ENCODE data around the gene RBM19.

Gene RBM19

DNA sequence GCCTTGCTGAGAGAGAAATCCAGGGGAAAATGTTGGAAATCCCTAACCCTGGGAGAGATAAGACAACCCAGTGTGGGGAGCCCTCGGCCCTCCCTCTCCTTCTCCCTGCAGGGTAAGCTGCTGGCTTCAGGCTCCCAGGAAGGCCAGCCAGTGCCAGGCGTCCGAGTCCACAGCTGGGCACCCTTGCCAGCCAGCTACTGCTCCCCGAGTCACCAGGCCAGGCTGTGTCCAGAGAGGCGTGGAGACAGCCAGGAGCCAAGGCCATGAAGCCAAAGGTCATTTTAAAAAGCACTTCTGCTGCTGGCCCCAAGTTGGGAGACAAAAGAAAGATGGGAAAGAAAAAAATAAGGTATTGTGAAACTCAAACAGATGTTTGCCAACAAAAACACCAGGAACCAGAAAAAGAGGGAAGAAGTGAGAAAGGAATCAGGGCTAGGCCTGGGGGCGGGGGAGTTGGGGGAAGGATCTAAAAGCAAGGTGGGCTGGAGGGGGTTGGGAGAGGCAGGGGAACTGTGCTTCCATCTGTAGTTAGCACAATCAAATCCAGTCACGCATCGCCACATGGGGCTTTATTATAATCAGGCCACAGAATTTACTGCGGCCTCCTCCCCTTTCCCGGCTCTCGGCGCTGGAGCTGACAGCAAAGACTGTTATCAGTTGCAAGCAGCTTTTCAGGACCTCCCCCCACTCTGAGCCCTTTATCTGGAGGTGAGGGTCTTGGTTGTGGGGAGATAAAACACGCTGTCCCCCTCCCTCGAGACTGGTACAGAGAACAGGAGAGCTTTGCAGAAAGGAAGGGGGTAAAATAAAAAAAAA, 33.5 kb downstream of the RBM19 start:
- DNase-seq (ENCODE audit: low read depth) = no peak
- TF ChIP-seq, protein P1, sequence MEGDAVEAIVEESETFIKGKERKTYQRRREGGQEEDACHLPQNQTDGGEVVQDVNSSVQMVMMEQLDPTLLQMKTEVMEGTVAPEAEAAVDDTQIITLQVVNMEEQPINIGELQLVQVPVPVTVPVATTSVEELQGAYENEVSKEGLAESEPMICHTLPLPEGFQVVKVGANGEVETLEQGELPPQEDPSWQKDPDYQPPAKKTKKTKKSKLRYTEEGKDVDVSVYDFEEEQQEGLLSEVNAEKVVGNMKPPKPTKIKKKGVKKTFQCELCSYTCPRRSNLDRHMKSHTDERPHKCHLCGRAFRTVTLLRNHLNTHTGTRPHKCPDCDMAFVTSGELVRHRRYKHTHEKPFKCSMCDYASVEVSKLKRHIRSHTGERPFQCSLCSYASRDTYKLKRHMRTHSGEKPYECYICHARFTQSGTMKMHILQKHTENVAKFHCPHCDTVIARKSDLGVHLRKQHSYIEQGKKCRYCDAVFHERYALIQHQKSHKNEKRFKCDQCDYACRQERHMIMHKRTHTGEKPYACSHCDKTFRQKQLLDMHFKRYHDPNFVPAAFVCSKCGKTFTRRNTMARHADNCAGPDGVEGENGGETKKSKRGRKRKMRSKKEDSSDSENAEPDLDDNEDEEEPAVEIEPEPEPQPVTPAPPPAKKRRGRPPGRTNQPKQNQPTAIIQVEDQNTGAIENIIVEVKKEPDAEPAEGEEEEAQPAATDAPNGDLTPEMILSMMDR (IDR thresholded peaks at IDR 0.05; ENCODE audit: control insufficient read depth, insufficient read depth, low read depth, low read length, missing control alignments) = no peak
- H3K4me3 ChIP-seq (ENCODE audit: control insufficient read depth, low read depth, low read length) = no peak overlapping the region

DNA sequence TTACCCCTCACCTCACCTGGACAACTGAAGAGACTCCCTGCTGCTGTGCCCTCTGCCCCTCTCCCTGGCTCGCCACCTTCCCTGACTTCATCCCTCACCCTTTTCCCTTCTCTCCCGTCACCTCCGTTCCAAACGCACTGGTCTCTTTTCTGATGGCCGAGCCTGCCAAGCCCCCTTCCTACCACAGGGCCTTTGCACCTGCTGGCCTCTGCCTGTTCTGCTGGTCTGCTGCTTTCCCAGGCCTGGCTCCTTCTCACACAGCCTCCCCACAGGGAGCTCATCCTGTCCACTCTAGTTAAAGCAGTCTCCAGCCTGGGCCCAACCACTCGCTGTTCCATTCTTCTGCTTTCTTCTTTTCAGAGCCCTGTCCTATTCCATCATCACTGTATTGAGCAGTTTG, 34.6 kb downstream of the RBM19 start:
- H3K4me3 ChIP-seq (ENCODE audit: control insufficient read depth, low read depth, low read length) = no peak overlapping the region
- TF ChIP-seq, protein P1 (IDR thresholded peaks at IDR 0.05; ENCODE audit: control insufficient read depth, insufficient read depth, low read depth, low read length, missing control alignments) = no peak
- no peak for DNase-seq (ENCODE audit: low read depth)

DNA sequence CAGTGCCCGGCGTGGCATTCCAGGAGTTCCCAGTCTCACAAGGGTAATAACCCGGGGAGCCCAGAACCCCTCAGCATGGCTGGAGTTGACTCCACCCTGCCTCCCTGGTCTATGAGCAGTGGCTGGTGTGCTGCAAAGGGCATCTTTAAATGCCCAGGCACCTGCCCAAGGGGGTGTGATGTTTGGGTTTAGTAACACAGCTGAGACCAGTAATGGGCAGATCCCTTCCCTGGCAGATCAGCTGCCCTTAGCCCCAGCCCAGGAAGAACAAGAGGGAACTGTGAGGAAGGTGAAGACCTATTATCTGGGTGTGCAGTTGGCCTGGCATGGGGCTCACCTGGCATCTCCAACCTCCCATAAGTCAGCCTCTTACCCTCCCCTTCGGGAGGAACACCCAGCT, 35.9 kb downstream of the RBM19 start:
- DNase-seq (ENCODE audit: low read depth) = no peak
- H3K4me3 ChIP-seq (ENCODE audit: control insufficient read depth, low read depth, low read length) = no peak overlapping the region
- TF ChIP-seq, protein P1 (IDR thresholded peaks at IDR 0.05; ENCODE audit: control insufficient read depth, insufficient read depth, low read depth, low read length, missing control alignments) = no peak

DNA sequence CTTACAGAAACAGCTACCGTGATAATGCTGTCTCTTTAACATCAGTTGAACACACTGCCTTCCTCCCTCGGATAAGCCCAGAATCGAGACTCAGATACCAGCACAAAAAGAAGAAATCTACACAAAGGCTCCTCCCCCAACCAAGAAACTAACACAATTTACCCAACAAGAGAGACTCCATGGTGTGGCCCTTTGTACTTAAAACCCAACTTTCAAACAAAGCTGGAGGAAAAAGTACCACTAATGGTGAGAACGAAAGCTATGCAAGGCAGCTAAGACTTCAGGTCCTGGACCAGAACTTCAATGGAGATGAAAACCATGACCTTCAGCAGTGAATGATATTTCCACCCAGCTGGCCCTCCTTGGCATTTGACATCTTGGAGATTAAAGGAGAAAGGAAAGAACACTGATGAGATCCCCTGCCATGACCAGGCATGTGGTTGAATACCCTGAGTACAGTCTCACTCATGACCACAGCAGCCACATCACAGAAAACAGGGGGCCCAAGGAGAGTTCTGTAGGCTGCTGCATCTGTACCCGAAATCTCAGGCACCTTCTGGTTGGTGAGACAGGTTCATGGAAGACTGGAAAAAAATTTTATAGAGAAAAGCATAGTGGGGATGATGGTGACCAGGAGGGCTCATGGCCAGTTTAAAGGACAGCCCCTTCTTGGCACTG, 36.7 kb downstream of the RBM19 start:
- TF ChIP-seq, protein P1 (IDR thresholded peaks at IDR 0.05; ENCODE audit: control insufficient read depth, insufficient read depth, low read depth, low read length, missing control alignments) = no peak
- no peak overlapping the region for H3K4me3 ChIP-seq (ENCODE audit: control insufficient read depth, low read depth, low read length)
- DNase-seq (ENCODE audit: low read depth) = no peak

DNA sequence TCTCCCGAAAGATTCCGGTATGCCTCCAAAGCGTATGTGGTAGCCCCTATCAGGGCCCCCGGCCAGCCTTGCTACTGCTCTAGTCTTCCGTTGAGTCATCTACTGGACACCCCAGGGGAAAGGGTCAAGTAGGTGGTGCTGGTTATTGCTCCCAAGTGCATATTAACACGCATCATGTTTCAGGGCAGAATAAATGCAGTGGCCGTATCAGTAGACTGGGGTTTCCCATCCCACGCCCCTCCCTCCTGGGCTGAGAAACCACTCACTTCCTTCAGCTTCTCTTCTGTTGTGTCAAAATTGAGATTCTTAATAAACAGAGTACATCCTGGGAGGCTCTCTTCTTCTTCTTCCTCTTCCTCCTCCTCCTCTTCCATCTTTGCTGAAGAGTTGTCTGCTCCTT, 39.3 kb downstream of the RBM19 start:
- no peak for DNase-seq (ENCODE audit: low read depth)
- TF ChIP-seq, protein P1 (IDR thresholded peaks at IDR 0.05; ENCODE audit: control insufficient read depth, insufficient read depth, low read depth, low read length, missing control alignments) = no peak
- H3K4me3 ChIP-seq (ENCODE audit: control insufficient read depth, low read depth, low read length) = no peak overlapping the region

- DNase-seq (ENCODE audit: low read depth) = no peak
- TF ChIP-seq, protein P1 (IDR thresholded peaks at IDR 0.05; ENCODE audit: control insufficient read depth, insufficient read depth, low read depth, low read length, missing control alignments) = no peak
- no peak overlapping the region for H3K4me3 ChIP-seq (ENCODE audit: control insufficient read depth, low read depth, low read length)
These were observed 41.8 kb downstream of the RBM19 start for GRCh38 chr12:113924341-113924740.
